Astrocyte (in vitro differentiated cells and primary cell): ENCODE results near the gene PLK3. TPM values are rescaled to one million over a fixed set of nuclear protein-coding genes. Genes with fewer than 3 reads are reported as not detected.

Experiments
- DNase-seq: peaks from one replicate; pipeline ENCODE4 v3.0.0-alpha.2; 2010; ENCODE audit warnings: low read depth
- FAIRE-seq: peaks from 2 replicates; lab custom pipeline; 2011; peaks lifted over from hg19 to GRCh38; lab: Jason Lieb, UNC
- H2AFZ ChIP-seq: 2 replicates; pipeline ENCODE4 v1.6.0; 2012; ENCODE audit warnings: low read depth, low read length, inconsistent platforms
- H3K27ac ChIP-seq: 2 replicates; pipeline ENCODE4 v1.5.1; 2011; ENCODE audit warnings: low read depth, low read length, inconsistent platforms
- H3K27me3 ChIP-seq: 2 replicates; pipeline ENCODE4 v1.6.0; 2011; ENCODE audit warnings: low read length, inconsistent platforms; ENCODE audit not compliant: insufficient read depth
- H3K36me3 ChIP-seq: 2 replicates; pipeline ENCODE4 v1.5.1; 2011; ENCODE audit warnings: low read length, inconsistent platforms; ENCODE audit not compliant: insufficient read depth
- H3K4me1 ChIP-seq: 2 replicates; pipeline ENCODE4 v1.5.1; 2011; ENCODE audit warnings: low read length, inconsistent platforms; ENCODE audit not compliant: insufficient read depth
- H3K4me2 ChIP-seq: 2 replicates; pipeline ENCODE4 v1.6.0; 2012; ENCODE audit warnings: low read length, inconsistent platforms
- H3K4me3 ChIP-seq: 2 replicates; pipeline ENCODE4 v1.5.1; 2011; ENCODE audit warnings: low read depth, mild to moderate bottlenecking, low read length, inconsistent platforms; ENCODE audit not compliant: insufficient read depth
- H3K79me2 ChIP-seq: 2 replicates; pipeline ENCODE4 v1.6.0; 2012; ENCODE audit warnings: mild to moderate bottlenecking, low read length, inconsistent platforms; ENCODE audit not compliant: insufficient read depth
- H3K9ac ChIP-seq: 2 replicates; pipeline ENCODE4 v1.6.0; 2012; ENCODE audit warnings: mild to moderate bottlenecking, low read length, inconsistent platforms
- H3K9me3 ChIP-seq: 2 replicates; pipeline ENCODE4 v1.5.1; 2012; ENCODE audit warnings: low read depth, mild to moderate bottlenecking, low read length, inconsistent platforms; ENCODE audit not compliant: insufficient read depth
- H4K20me1 ChIP-seq: 2 replicates; pipeline ENCODE4 v1.6.0; 2012; ENCODE audit warnings: low read length, inconsistent platforms; ENCODE audit not compliant: insufficient read depth
- H3K27ac Mint-ChIP-seq: one replicate; pipeline ENCODE4 v1.8.0; 2021; ENCODE audit warnings: mild to moderate bottlenecking, mixed read lengths; ENCODE audit not compliant: unreplicated experiment
- H3K27me3 Mint-ChIP-seq: one replicate; pipeline ENCODE4 v1.8.0; 2021; ENCODE audit warnings: low read depth, mixed read lengths; ENCODE audit not compliant: unreplicated experiment
- H3K36me3 Mint-ChIP-seq: one replicate; pipeline ENCODE4 v1.8.0; 2021; ENCODE audit warnings: low read depth, mixed read lengths; ENCODE audit not compliant: unreplicated experiment
- H3K4me1 Mint-ChIP-seq: one replicate; pipeline ENCODE4 v1.8.0; 2021; ENCODE audit warnings: low read depth, mixed read lengths; ENCODE audit not compliant: unreplicated experiment
- H3K4me3 Mint-ChIP-seq: one replicate; pipeline ENCODE4 v1.8.0; 2021; ENCODE audit warnings: mild to moderate bottlenecking, moderate library complexity, mixed read lengths; ENCODE audit not compliant: unreplicated experiment
- H3K9me3 Mint-ChIP-seq: one replicate; pipeline ENCODE4 v1.8.0; 2021; ENCODE audit warnings: mild to moderate bottlenecking, mixed read lengths; ENCODE audit not compliant: unreplicated experiment
- CTCF ChIP-seq: IDR thresholded peaks from 2 replicates; pipeline ENCODE4 v1.5.1; 2011; ENCODE audit warnings: low read depth, mild to moderate bottlenecking, inconsistent platforms, low read length, moderate library complexity; ENCODE audit not compliant: insufficient read depth
- EZH2 ChIP-seq: IDR thresholded peaks from 2 replicates; pipeline ENCODE4 v1.6.1; 2012; ENCODE audit warnings: mild to moderate bottlenecking, low read length, inconsistent platforms; ENCODE audit not compliant: insufficient read depth
- total RNA-seq: library from RNA; stranded (reverse); gene quantifications from 2 replicates; pipeline ENCODE4 v1.2.1, GENCODE V29; 2021

The PLK3 gene
- total RNA-seq, 1 donor from 2014 or later, result 66.4 TPM

GRCh38 chr1:44803062-44803311 is 2.8 kb downstream of the PLK3 start:
- Histone ChIP-seq H3K9me3 (no peaks in the 10 kb centered on the region), H3K79me2 (peaks cover 57% of the 10 kb centered on the region), H3K4me3 (peak overlapping the region; percentile 91), H3K4me2 (peak overlapping the region; percentile 99), H3K4me1 (peaks cover 49% of the 10 kb centered on the region), H3K9ac (peak overlapping the region; percentile 90), H3K27ac (no peak overlapping the region), H4K20me1 (peaks cover 48% of the 10 kb centered on the region), H3K27me3 (no peaks in the 10 kb centered on the region), H2AFZ (no peak overlapping the region), H3K36me3 (peaks cover 40% of the 10 kb centered on the region)
- Mint-ChIP-seq H3K27me3 (no peaks in the 10 kb centered on the region), H3K4me1 (peaks cover 34% of the 10 kb centered on the region), H3K27ac (peak overlapping the region; percentile 53), H3K4me3 (peak overlapping the region; percentile 90), H3K9me3 (no peaks in the 10 kb centered on the region), H3K36me3 (peaks cover 26% of the 10 kb centered on the region)
- FAIRE-seq, result no peak
- no peak for TF ChIP-seq CTCF
- TF ChIP-seq EZH2, result no peak
- DNase-seq, result no peak

DNA sequence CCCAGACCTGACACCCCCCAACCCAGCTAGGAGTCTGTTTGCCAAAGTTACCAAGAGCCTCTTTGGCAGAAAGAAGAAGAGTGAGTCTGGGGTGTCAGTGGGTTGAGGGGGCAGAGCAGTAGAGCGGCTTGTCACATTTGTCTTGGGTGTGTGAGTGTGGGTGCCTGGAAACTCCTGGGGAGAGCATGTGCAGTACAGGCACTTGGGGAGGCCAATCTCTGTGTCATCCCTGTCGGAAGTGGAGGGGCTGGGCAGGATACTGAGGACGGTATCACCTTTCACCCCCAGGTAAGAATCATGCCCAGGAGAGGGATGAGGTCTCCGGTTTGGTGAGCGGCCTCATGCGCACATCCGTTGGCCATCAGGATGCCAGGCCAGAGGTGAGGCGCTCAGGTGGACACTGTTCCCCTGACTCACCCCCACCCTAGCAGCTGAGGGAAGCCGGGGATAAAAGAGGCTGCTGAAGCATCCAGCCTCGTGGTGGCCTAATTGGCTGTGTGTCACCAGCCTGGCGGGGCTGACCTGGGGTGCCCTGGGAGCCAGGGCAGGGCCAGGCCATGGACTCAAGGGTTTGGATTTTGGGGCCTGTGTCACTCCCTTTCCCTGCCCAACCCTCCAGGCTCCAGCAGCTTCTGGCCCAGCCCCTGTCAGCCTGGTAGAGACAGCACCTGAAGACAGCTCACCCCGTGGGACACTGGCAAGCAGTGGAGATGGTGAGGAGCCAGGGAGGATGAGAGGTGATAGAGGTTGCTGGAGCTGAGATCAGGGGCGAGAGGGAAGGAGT is 3.3 kb downstream of the PLK3 start:
- Histone ChIP-seq H3K27ac (no peak overlapping the region), H3K4me2 (peak overlapping the region; percentile 99), H3K9ac (peak overlapping the region; percentile 90), H4K20me1 (peaks cover 48% of the 10 kb centered on the region), H3K4me3 (no peak overlapping the region), H3K27me3 (no peaks in the 10 kb centered on the region), H3K4me1 (peaks cover 54% of the 10 kb centered on the region), H2AFZ (no peak overlapping the region), H3K36me3 (peaks cover 40% of the 10 kb centered on the region), H3K9me3 (no peaks in the 10 kb centered on the region), H3K79me2 (peaks cover 58% of the 10 kb centered on the region)
- Mint-ChIP-seq H3K4me1 (peaks cover 39% of the 10 kb centered on the region), H3K27me3 (no peaks in the 10 kb centered on the region), H3K9me3 (no peaks in the 10 kb centered on the region), H3K4me3 (peak overlapping the region; percentile 90), H3K27ac (peak overlapping the region; percentile 53), H3K36me3 (peaks cover 26% of the 10 kb centered on the region)
- FAIRE-seq (no peak), DNase-seq (no peak)
- TF ChIP-seq CTCF (no peak), EZH2 (no peak)

DNA sequence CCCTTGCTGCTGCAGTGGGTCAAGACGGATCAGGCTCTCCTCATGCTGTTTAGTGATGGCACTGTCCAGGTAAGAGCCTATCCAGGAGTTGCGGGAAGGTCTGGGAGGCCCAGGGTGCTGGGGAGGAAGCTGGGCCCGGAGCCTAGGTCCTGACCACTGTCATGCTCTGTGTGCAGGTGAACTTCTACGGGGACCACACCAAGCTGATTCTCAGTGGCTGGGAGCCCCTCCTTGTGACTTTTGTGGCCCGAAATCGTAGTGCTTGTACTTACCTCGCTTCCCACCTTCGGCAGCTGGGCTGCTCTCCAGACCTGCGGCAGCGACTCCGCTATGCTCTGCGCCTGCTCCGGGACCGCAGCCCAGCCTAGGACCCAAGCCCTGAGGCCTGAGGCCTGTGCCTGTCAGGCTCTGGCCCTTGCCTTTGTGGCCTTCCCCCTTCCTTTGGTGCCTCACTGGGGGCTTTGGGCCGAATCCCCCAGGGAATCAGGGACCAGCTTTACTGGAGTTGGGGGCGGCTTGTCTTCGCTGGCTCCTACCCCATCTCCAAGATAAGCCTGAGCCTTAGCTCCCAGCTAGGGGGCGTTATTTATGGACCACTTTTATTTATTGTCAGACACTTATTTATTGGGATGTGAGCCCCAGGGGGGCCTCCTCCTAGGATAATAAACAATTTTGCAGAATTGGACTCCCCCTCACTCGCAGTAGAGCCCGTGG is 5.3 kb downstream of the PLK3 start:
- Histone ChIP-seq H3K9me3 (no peaks in the 10 kb centered on the region), H3K9ac (no peak overlapping the region), H3K36me3 (peaks cover 40% of the 10 kb centered on the region), H4K20me1 (peaks cover 48% of the 10 kb centered on the region), H3K27me3 (no peaks in the 10 kb centered on the region), H3K79me2 (peaks cover 75% of the 10 kb centered on the region), H3K4me3 (no peak overlapping the region), H3K4me1 (peaks cover 71% of the 10 kb centered on the region), H3K4me2 (no peak overlapping the region), H3K27ac (peak overlapping the region; percentile 18), H2AFZ (no peak overlapping the region)
- FAIRE-seq (no peak), DNase-seq (no peak)
- H3K4me3 Mint-ChIP-seq, result peak overlapping the region; percentile 60
- H3K36me3 Mint-ChIP-seq, result peaks cover 26% of the 10 kb centered on the region
- no peaks in the 10 kb centered on the region for H3K9me3 Mint-ChIP-seq
- H3K4me1 Mint-ChIP-seq, result peaks cover 56% of the 10 kb centered on the region
- peak overlapping the region; percentile 78 for H3K27ac Mint-ChIP-seq
- no peaks in the 10 kb centered on the region for H3K27me3 Mint-ChIP-seq
- no peak for TF ChIP-seq EZH2
- no peak for TF ChIP-seq CTCF
